GM23248 (cell line): ENCODE data around the gene PLEKHA6. TPM values are rescaled to one million over a fixed set of nuclear protein-coding genes. Genes with fewer than 3 reads are reported as not detected.

Source experiments
- DNase-seq: peaks from one replicate; pipeline ENCODE4 v3.0.0-alpha.2; 2015
- H2AFZ ChIP-seq: fragments of 200-600 bp; sonication (generic); 2 replicates; pipeline ENCODE4 v1.6.1; 2016; ENCODE audit warnings: antibody characterized with exemption
- H3F3A ChIP-seq: fragments of 200-600 bp; sonication (generic); 2 replicates; pipeline ENCODE4 v1.6.1; 2016; ENCODE audit warnings: mild to moderate bottlenecking, antibody characterized with exemption, mixed run types; ENCODE audit not compliant: insufficient read depth
- H3K27ac ChIP-seq: fragments of 200-600 bp; sonication (generic); 2 replicates; pipeline ENCODE4 v1.5.1; 2016; ENCODE audit warnings: mild to moderate bottlenecking
- H3K27me3 ChIP-seq: fragments of 200-600 bp; sonication (generic); replicated peaks from 2 replicates; pipeline ENCODE4 v1.6.1; 2016; ENCODE audit warnings: mild to moderate bottlenecking; ENCODE audit not compliant: insufficient read depth
- H3K36me3 ChIP-seq: fragments of 200-600 bp; sonication (generic); 2 replicates; pipeline ENCODE4 v1.6.1; 2016; ENCODE audit warnings: low read depth, mild to moderate bottlenecking
- H3K4me1 ChIP-seq: fragments of 200-600 bp; sonication (generic); 2 replicates; pipeline ENCODE4 v1.6.1; 2016; ENCODE audit warnings: mild to moderate bottlenecking; ENCODE audit not compliant: insufficient read depth
- H3K4me2 ChIP-seq: fragments of 200-600 bp; sonication (generic); one replicate; pipeline ENCODE4 v1.6.1; 2016; ENCODE audit warnings: mild to moderate bottlenecking; ENCODE audit not compliant: unreplicated experiment
- H3K4me3 ChIP-seq: fragments of 200-600 bp; sonication (generic); 2 replicates; pipeline ENCODE4 v1.5.1; 2016; ENCODE audit warnings: mild to moderate bottlenecking
- H3K79me2 ChIP-seq: fragments of 200-600 bp; sonication (generic); 2 replicates; pipeline ENCODE4 v1.6.1; 2016; ENCODE audit warnings: mild to moderate bottlenecking; ENCODE audit not compliant: insufficient read depth
- H3K9ac ChIP-seq: fragments of 200-600 bp; sonication (generic); 2 replicates; pipeline ENCODE4 v1.6.1; 2016; ENCODE audit warnings: mild to moderate bottlenecking
- H3K9me2 ChIP-seq: fragments of 200-600 bp; sonication (generic); 2 replicates; pipeline ENCODE4 v1.6.1; 2016; ENCODE audit warnings: mixed run types, mild to moderate bottlenecking, moderate library complexity; ENCODE audit not compliant: insufficient read depth
- H3K9me3 ChIP-seq: fragments of 200-600 bp; sonication (generic); one replicate; pipeline ENCODE4 v1.6.1; 2017; ENCODE audit warnings: low read depth
- H4K20me1 ChIP-seq: fragments of 200-600 bp; sonication (generic); 2 replicates; pipeline ENCODE4 v1.6.0; 2016; ENCODE audit not compliant: insufficient read depth
- EZH2 ChIP-seq: fragments of 200-600 bp; sonication (generic); IDR thresholded peaks from 2 replicates; pipeline ENCODE4 v1.6.1; 2018; ENCODE audit warnings: antibody characterized with exemption, mild to moderate bottlenecking; ENCODE audit not compliant: insufficient read depth, poor library complexity, severe bottlenecking
- EZH2phosphoT487 ChIP-seq: fragments of 200-600 bp; sonication (generic); IDR thresholded peaks from 2 replicates; pipeline ENCODE4 v1.6.1; 2018; ENCODE audit warnings: antibody characterized with exemption, moderate library complexity, mild to moderate bottlenecking, low read depth; ENCODE audit not compliant: insufficient read depth
- WGBS, 2 experiments: methylation state at CpG; one replicate each; pipeline ENCODE4 v1.1.6; 2015 to 2017; ENCODE audit warnings: low lambda C conversion rate in 2 of 2, low coverage in 1 of 2; ENCODE audit errors: missing lambda C conversion rate in 2 of 2; 5-methylcytosine and 5-hydroxymethylcytosine counted together
- in situ Hi-C: fragments of 300-500 bp; cut with MboI; formaldehyde crosslinking; loops from 2 replicates; pipeline ENCODE4 v1.15.0; 2020
- polyA plus RNA-seq: library from polyadenylated mRNA; unstranded; fragments of >200 nt; fragmentation: Nextera tagmentation; extraction: Ambion mirVana; gene quantifications from 2 replicates; pipeline ENCODE4 v1.2.1, GENCODE V29; 2016
- small RNA-seq: library from RNA; depleted of rRNA; stranded (forward); fragments of <200 nt; gene quantifications from one replicate; pipeline ENCODE3, GENCODE V24; 2014; ENCODE audit warnings: low read depth, low replicate concordance
- total RNA-seq: library from RNA; depleted of rRNA; stranded (reverse); fragments of >200 nt; shearing (Covaris generic); gene quantifications from 2 replicates; pipeline ENCODE4 v1.2.3, GENCODE V29; 2014; rRNA removed

The PLEKHA6 gene
- total and polyA plus RNA-seq, 2 experiments from 2014 or later = 4.5 to 7.3 TPM

DNA sequence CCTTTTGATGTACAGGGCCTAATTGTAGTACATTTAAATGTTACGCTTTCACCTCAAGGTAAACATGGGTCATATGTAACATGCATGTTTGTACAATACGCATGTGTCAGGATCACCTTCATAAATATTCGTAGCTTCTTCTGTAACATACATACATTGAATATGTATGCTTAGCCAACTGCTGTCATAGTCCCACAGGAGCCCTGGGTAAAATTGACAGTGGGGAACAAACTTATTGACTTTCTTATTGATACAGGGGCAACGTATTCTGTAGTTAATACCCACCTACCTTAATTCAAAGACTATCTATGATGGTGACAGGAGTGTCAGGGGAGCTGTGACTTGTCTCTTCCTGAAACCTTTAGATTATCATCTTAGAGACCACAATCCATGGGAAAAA, 189.9 kb downstream of the PLEKHA6 start:
- H3K9ac ChIP-seq = no peak overlapping the region
- H3F3A ChIP-seq = peaks cover 12% of the 10 kb centered on the region; the same call in 1 of the 2 replicates
- DNase-seq = no peak
- H3K27me3 ChIP-seq = no peaks in the 10 kb centered on the region
- no peaks in the 10 kb centered on the region for H4K20me1 ChIP-seq
- no peaks in the 10 kb centered on the region for H3K9me2 ChIP-seq
- H3K9me3 ChIP-seq = no peaks in the 10 kb centered on the region
- no peak overlapping the region for H3K4me2 ChIP-seq
- in situ Hi-C loops = loop anchor here (5.0 kb wide), 1 partner anchor 192 kb away; no protein-coding TSS in a partner anchor
- TF ChIP-seq EZH2 (no peak), EZH2phosphoT487 (no peak)
- H2AFZ ChIP-seq = no peak overlapping the region
- H3K4me3 ChIP-seq = no peak overlapping the region
- WGBS, 2 experiments = 72 to 78% methylated on average over 4 of the region's 4 CpGs
- peaks cover 16% of the 10 kb centered on the region for H3K4me1 ChIP-seq
- no peak overlapping the region for H3K27ac ChIP-seq
- no peaks in the 10 kb centered on the region for H3K36me3 ChIP-seq
- H3K79me2 ChIP-seq = no peaks in the 10 kb centered on the region

Small RNA genes within 50 kb of the gene (small RNA-seq; reads per million reads assigned to genes)
- not detected for gene AL606489.2

Other genes with a start within 250 kb of the PLEKHA6 start
- gene ETNK2, start 207.9 kb downstream of the PLEKHA6 start, total RNA-seq = 4.2 and 6.1 TPM in 2 replicates
- gene ETNK2, start 207.9 kb downstream of the PLEKHA6 start, polyA plus RNA-seq = 5.0 and 5.2 TPM in 2 replicates
- gene REN, start 193.6 kb downstream of the PLEKHA6 start, total RNA-seq = not detected in 2 replicates
- gene REN, start 193.6 kb downstream of the PLEKHA6 start, polyA plus RNA-seq = not detected in 2 replicates
- not detected in 2 replicates for gene KISS1, start 163.4 kb downstream of the PLEKHA6 start, total RNA-seq
- gene KISS1, start 163.4 kb downstream of the PLEKHA6 start, polyA plus RNA-seq = not detected in 2 replicates
- gene GOLT1A, start 145.9 kb downstream of the PLEKHA6 start, total RNA-seq = not detected in 2 replicates
- gene GOLT1A, start 145.9 kb downstream of the PLEKHA6 start, polyA plus RNA-seq = not detected in 2 replicates
- gene PPP1R15B, start 51.9 kb upstream of the PLEKHA6 start, total RNA-seq = 27.6 and 28.4 TPM in 2 replicates
- 14.5 and 15.4 TPM in 2 replicates for gene PPP1R15B, start 51.9 kb upstream of the PLEKHA6 start, polyA plus RNA-seq
- gene PIK3C2B, start 134.9 kb upstream of the PLEKHA6 start, total RNA-seq = 0.63 and 0.76 TPM in 2 replicates
- 0.20 and 0.53 TPM in 2 replicates for gene PIK3C2B, start 134.9 kb upstream of the PLEKHA6 start, polyA plus RNA-seq
- 12.6 and 17.2 TPM in 2 replicates for gene MDM4, start 156.5 kb upstream of the PLEKHA6 start, total RNA-seq
- 9.6 and 11.7 TPM in 2 replicates for gene MDM4, start 156.5 kb upstream of the PLEKHA6 start, polyA plus RNA-seq